GM19468 (cell line): ENCODE measurements around the gene PACRGL.
"Not testable (repeated sequence)": the region's sequence is repeated elsewhere in the genome, so short reads cannot be mapped to it uniquely, and the experiment has no call there.

ENCODE experiments used
- ATAC-seq: cut with Tn5 transposase; IDR thresholded peaks from one replicate; pipeline ENCODE4 v1.9.1; 2021; ENCODE audit warnings: mild to moderate bottlenecking, moderate library complexity, moderate number of reproducible peaks; ENCODE audit not compliant: unreplicated experiment; ENCODE audit errors: extremely low read depth

The PACRGL gene

DNA sequence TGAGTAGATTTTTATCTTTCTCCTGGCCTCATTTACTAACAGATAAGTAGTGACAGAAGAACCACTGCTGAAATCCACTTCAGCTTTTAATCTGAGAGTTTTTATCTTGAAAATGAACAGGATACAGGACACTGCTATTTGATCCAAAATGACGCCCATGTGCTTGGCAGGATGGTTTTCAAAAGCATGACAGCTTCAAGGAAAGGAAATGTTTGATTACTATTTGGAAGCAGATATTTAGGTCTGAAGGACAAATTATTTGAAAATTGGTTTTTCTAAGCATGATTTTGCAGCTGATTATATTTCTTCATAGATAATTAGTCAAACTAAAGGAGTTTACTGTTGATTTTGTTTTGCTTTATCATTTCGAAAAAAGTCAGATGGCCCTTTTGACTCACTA, 11.1 kb downstream of the PACRGL start:
- ATAC-seq: no peak

DNA sequence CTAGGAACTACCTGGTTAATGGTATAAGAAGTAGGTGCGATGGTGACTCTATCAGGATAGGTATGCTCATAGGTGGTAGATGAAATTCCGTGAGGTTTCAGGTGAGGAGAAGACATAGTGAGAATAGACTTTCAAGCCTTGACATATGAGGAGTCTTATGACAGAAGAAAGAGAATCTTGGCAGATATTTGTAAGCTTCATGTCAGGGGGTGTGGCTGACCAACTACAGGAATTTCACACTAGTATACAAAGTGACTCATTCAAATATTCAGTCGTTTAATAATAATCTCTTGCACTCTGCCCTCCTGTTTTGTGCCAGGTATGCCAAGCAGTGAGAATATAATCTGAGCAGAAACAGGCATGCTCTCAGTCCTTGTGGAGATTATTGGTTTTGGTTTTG, 22.8 kb downstream of the PACRGL start:
- ATAC-seq: no peak

DNA sequence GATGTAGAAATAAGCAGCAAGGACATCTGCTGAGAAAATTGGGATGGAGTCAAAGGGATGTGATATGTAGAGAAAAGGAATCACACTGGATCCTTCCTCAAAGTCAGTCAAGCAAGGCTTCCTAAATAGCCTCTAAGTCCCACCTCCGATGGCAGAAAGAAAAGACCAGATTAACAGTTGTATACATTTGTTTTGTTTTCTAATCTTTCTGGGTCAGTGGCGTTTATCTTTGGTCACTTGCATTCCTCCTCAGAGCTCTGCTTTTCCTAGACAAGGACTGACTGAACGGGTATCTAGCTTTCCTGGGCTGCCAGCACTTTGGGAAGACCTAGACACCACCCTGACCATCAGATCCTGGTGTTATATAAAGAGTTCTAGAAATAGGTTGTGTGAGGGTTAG, 23.2 kb downstream of the PACRGL start:
- ATAC-seq: no peak

DNA sequence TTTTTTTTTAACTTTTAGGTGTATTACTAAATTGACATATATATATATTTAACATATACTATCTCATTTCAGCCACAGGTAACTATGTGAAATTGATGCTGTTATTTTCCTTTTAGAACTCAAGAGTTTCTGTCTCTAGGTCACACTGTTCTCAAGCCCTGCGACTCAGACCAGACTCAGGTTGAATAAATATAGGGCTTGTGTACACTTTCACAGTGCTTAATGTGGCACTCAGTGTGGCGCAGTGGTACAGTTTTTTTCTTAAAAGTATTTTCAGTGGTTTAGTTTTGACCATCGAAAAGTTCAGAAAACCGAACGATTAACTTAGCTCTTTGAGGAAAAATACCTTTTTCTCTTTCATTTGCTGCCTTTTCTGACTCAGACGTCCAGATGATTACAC, 24.7 kb downstream of the PACRGL start:
- peak; percentile 93 for ATAC-seq

DNA sequence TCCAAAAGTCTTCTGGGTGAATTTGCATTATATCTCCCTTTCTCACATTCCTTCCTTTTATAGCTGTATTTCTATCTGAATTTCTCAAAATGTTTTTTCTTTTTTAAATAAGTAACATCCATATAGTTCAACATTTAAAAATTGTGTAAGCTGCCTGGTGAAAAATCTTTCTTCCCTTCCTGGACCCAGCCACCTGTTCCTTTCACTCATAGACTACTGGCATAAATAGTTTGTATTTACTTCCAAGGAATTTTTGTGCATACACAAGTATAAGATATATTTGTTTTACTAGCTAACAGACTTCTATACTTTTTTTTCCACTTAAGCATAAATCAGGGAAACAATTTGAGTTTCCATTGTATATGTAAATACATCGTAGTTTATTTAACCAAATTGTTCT, 35.7 kb downstream of the PACRGL start:
- no peak for ATAC-seq

DNA sequence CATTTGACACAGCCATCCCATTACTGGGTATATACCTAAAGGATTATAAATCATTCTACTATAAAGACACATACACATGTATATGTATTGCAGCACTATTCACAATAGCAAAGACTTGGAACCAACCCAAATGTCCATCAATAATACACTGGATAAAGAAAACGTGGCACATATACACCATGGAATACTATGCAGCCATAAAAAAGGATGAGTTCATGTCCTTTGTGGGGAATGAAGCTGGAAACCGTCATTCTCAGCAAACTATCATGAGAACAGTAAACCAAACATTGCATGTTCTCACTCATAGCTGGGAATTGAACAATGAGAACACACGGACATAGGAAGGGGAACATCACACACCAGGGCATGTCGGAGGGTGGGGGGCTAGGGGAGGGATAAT, 45.7 kb downstream of the PACRGL start:
- not testable (repeated sequence) for ATAC-seq

DNA sequence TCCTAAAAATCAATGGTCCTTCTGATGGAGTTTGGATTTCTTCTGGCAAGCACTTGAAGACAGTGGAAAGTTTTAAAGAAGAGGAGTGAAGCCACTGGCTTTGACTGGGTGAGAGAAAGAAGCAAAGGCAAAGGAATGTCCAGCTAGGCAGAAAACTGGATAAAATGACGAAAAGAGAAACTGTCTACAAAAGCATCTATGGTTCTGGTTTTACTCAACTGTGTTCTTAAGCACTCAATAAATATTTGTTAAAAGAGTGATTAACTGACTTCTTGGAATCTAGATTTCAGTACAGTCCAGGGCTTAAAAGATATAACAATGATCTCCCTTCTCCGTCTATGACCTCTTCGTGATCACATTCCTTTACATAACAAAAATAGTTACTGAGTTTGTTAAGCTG, 52.4 kb downstream of the PACRGL start:
- no peak for ATAC-seq

DNA sequence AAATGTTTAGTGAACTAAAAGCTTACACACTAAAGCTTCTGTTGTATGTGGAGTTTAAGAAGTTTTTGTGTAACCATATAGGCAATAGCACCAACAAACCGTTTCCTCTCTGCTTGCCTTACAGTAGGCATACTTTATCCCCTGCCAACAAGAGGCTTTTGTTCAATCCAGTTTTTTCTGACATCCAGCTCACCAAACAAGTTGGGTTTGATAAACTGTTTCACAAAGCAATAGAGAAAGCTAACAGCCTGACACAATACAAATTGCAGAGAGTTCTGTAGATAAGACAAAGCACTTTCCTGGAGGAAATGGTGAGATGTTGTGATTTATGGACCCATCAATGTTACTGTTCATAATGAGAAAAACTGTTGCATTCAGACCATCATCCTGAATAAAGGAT, 53.8 kb downstream of the PACRGL start:
- no peak for ATAC-seq

DNA sequence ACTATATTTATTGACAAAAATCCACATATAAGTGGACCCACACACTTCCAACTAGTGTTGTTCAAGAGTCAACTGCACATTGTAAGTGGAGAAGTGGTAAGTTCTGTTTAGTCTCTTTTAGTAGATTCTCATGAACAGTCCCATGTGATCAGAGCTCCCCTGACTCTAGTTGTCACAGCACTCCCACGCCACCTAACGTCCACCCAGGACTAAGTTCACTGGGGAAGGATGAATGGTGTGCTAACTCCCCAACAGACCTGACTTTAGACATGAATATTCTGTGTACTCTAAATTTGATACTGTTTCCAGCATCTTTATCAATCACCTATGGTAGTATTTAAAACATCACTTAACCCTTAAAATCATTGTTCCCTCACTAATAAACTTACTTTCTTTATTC, 59.8 kb downstream of the PACRGL start:
- ATAC-seq: no peak

DNA sequence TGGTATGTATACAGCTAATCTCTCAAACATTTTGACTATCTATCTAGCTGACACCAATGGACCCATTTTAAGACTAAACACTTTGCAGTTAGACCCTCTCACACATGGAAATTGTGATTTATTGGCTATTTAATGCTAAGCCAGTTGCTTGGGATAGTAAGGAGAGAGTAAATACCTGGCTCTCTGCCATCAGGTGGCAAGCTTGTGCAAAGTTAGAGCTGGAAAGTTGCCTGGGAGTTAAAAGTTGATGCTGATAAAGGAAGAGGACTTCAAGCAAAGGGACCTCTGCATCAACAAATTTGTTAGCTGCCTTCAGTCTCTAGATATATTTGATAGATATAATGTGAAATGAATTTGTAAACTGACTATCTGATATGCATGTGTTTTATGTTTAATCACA, 61.1 kb downstream of the PACRGL start:
- ATAC-seq: no peak

DNA sequence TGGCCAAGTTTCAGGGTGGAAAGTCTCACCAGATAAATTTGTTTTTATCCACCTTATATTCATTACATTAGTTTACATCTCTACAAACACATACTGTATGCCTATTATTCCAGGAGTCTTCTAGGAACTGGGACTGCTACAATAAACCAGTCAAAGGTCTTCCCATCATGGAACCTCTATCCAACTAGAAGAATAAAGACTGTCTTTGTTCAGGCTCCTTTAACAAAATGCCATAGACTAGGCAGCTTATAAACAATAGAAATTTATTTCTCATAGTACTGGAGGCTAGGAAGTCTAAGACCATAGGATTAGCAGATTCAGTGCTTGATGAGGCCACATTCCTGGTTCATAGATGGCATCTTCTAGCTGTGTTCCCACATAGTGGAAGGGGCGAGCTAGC, 61.6 kb downstream of the PACRGL start:
- ATAC-seq: no peak

DNA sequence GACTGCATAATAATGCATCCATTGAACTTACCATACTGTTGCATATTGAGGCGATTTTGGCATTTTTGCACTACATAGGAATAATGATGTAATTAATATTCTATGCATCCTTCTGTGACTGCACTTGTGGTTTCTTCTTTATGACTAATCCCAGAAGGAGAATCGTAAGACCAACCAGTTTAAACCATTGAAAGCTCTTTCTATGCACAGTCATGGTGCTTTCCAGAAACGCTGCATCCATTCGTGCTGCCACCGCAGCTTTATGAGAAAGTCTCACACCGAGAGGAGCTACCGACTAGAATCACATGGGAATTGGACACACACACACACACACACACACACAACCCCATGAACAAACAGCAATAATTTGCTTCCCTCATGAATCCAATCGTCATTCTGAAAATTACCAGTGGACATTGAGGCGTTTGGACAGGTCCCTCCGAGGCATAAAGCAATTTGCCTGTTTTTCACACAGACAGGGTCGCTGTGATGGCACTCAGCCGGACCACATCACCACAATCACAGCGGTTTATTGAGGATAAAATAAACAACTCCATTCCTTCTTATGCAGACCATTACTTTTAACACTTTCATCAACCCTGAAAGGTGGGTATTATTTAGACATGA, 64.2 kb downstream of the PACRGL start:
- ATAC-seq: no peak

DNA sequence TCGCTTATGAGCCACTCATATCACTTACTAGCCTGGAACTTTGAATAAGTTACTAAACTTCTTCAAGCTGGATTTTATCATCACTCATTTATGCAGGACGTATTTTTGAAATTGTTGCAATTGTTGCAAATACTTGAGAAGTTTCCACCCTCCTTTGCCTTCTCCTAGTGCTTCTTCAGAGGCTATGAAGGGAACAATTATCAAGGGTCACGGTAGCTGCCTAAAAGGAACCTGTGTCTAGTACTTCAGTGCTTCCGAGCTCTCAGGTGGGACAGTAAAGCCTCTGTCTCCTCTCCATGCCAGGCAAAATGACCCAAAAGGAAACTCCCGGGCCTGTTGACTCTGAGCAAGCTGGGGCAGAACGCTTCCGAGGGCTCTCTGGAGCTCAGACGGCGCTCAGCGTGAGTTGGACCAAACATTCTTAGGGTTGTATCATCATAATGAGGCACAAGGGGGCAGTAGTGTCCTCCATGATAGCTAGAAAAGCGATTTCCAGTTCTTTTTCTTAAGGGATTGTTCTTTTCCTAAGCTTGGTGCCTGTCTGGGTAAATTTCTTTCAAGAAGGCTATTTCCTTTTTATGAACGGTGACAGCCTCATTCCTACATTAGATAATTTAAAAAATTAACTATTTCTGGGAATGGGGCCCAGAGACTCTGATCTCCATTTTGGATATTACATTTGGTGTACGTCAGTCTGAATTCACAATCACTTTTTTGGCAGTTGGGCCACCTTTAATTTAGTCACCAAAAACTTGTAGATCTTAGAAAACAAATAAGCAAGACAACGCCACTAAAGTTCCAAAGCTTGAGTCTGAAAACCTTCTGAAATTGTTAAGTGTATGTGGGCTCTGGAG, 73.1 kb downstream of the PACRGL start:
- ATAC-seq: no peak

DNA sequence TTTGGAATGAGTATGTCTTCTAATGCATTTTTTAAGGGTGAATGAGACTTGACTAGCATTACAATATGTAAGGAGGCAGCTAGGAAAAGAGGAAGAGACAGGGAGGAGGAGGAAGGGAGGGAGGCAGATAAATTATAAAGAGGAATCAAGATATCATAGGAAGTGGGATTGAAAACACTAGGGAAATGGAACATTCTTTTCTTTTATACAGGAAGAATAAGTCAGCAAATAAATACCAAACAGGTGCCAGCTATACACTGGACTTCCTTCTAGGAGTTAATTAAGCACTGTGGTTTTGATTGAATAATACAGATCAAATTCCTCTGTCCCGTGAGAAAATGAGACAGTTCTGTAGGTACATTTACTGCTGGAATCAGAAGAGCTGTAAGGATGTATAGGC, 78.6 kb downstream of the PACRGL start:
- ATAC-seq: no peak

DNA sequence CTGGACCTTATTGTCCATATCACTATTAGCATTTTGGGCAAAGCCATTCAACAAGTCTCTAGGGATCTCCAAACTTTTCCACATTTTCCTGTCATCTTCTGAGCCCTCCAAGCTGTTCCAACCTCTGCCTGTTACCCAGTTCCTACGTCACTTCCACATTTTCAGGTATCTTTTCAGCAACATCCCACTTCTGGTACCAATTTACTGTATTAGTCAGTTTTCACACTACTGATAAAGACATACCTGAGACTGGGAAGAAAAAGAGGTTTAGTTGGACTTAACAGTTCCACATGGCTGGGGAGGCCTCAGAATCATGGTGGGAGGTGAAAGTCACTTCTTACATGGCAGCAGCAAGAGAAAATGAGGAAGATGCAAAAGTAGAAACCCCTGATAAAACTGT, 82.9 kb downstream of the PACRGL start:
- not testable (repeated sequence) for ATAC-seq

DNA sequence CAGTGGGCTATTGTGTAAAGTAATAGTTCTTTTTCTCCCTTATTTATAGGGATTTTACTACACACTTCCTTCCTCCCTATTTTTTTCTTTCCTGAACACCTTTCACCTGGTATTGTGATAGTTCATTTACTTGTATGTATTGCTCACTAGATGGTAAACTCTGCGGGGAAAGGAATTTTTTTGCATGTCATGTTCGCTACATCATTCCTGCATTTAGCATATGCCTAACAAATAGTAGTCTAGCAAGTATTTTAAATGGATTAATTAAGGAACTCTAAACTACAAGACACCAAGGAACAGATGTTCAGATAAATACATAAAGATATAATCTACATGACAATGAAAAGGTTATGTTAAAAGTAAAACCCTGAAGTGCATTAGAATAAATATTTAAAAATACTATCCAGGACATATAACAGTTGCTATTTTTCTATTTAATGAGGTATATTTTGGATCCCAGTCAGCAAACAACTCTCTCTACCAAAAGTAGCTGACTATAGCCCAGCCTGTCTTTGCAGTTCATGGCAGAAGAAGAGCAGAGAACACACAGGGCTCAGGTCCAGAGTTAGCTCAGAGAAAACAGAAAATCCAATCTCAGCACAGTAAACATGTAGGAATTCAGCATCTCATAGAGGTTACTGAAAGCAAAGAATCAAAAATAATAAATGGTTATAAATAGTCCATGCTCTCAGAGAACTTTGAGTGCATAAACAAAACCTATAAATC, 87.8 kb downstream of the PACRGL start:
- ATAC-seq: no peak
